ENCODE results near the gene SMAD1. TPM values are rescaled to one million over a fixed set of nuclear protein-coding genes. Genes with fewer than 3 reads are reported as not detected.

The SMAD1 gene
- total RNA-seq, 2 experiments from 2014 or later: 9.7 to 11.5 TPM

DNA sequence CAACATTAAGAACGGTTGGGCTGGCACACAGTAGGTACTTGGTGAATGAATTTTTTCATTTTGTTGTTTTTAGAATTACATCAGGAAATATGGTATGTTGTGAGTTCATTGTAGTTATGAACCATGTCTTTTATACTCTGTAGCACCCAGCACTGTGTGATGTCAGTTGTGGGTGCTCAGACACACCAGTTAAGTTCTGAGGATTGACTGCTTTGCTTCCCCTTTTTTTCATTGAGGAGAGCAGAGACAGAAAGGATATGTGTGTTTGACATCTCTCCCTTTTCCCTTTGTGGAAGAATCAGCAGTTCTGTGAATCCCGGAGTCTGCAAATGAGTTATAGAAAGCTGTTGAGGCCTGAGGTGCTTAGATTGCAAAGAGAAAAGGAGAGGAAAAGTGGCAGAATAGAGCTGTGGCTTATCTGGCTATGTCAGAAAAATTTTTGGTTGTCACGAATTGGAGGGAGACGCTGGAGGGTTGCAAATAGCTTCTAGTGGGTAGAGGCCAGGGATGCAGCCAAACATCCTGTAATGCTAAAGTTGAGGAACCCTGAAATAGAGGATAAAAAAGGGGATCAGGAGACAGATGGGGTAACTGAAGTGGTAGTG is 13.1 kb downstream of the SMAD1 start:
- Histone ChIP-seq H3K27ac (ENCODE audit: low read depth in 1 of 2, low read length in 2 of 2) (no peak overlapping the region), H3K27me3 (ENCODE audit: control insufficient read depth in 1 of 2, insufficient read depth in 2 of 2, low read length in 2 of 2) (no peaks in the 10 kb centered on the region), H3K4me1 (ENCODE audit: insufficient read depth, low read length) (no peaks in the 10 kb centered on the region), H3K36me3 (ENCODE audit: insufficient read depth, low read length) (no peaks in the 10 kb centered on the region), H3K4me3 (ENCODE audit: low read length) (no peak overlapping the region), H3K9me3 (ENCODE audit: control insufficient read depth in 1 of 2, insufficient read depth in 1 of 2, low read length in 2 of 2) (no peaks in the 10 kb centered on the region)
- Mint-ChIP-seq H3K4me1 (ENCODE audit: low read depth) (peaks cover 44% of the 10 kb centered on the region), H3K27me3 (no peaks in the 10 kb centered on the region), H3K9me3 (no peaks in the 10 kb centered on the region), H3K36me3 (ENCODE audit: low read depth) (no peaks in the 10 kb centered on the region), H3K27ac (no peak overlapping the region), H3K4me3 (no peak overlapping the region)
- ChIA-PET POLR2A (interaction anchor here (0.7 kb wide), 1 partner anchor 396 kb away, joined by 3 read pairs; no protein-coding TSS in a partner anchor), CTCF (interaction anchor here (1.9 kb wide), 1 partner anchor 9 kb away, joined by 3 read pairs; no protein-coding TSS in a partner anchor)
- intact Hi-C loops (cut with DNase I, micrococcal nuclease): loop anchor here in 1 of 2 experiments (5.0 kb wide), 1 partner anchor 257 kb away; no protein-coding TSS in a partner anchor
- no peak for ATAC-seq (ENCODE audit: poor library complexity)
- TF ChIP-seq, protein P1, sequence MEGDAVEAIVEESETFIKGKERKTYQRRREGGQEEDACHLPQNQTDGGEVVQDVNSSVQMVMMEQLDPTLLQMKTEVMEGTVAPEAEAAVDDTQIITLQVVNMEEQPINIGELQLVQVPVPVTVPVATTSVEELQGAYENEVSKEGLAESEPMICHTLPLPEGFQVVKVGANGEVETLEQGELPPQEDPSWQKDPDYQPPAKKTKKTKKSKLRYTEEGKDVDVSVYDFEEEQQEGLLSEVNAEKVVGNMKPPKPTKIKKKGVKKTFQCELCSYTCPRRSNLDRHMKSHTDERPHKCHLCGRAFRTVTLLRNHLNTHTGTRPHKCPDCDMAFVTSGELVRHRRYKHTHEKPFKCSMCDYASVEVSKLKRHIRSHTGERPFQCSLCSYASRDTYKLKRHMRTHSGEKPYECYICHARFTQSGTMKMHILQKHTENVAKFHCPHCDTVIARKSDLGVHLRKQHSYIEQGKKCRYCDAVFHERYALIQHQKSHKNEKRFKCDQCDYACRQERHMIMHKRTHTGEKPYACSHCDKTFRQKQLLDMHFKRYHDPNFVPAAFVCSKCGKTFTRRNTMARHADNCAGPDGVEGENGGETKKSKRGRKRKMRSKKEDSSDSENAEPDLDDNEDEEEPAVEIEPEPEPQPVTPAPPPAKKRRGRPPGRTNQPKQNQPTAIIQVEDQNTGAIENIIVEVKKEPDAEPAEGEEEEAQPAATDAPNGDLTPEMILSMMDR (IDR thresholded peaks at IDR 0.05): no peak
- no peak for DNase-seq

DNA sequence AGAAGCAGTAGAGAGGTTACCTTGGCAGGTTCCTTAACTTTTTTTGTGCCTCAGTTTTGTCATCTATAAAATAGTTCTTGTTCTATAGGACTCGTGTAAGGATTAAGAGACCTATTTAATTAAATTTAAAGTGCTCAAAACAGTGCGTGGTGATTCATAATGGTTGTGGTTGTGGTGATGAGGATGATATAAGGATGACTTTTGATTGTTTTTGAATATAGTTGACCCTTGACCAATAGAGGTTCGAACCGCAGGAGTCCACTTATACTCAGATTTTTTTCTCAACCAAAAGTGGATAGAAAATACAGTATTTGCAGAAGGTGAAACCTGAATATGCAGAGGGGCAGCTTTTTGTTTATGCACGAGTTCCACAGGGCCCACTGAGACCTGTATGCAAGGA is 14.6 kb downstream of the SMAD1 start:
- no peaks in the 10 kb centered on the region for H3K9me3 ChIP-seq (ENCODE audit: control insufficient read depth in 1 of 2, insufficient read depth in 1 of 2, low read length in 2 of 2)
- H3K4me1 Mint-ChIP-seq (ENCODE audit: low read depth): peaks cover 59% of the 10 kb centered on the region
- POLR2A ChIA-PET: no interaction called here
- no peak for ATAC-seq (ENCODE audit: poor library complexity)
- TF ChIP-seq, protein P1 (IDR thresholded peaks at IDR 0.05): no peak
- no peak overlapping the region for H3K27ac Mint-ChIP-seq
- H3K36me3 Mint-ChIP-seq (ENCODE audit: low read depth): no peaks in the 10 kb centered on the region
- CTCF ChIA-PET: no interaction called here
- H3K9me3 Mint-ChIP-seq: no peaks in the 10 kb centered on the region
- no peaks in the 10 kb centered on the region for H3K27me3 ChIP-seq (ENCODE audit: control insufficient read depth in 1 of 2, insufficient read depth in 2 of 2, low read length in 2 of 2)
- H3K27ac ChIP-seq (ENCODE audit: low read depth in 1 of 2, low read length in 2 of 2): no peak overlapping the region
- intact Hi-C loops (cut with DNase I, micrococcal nuclease): loop anchor here in 1 of 2 experiments (5.0 kb wide), 1 partner anchor 259 kb away; no protein-coding TSS in a partner anchor
- no peaks in the 10 kb centered on the region for H3K36me3 ChIP-seq (ENCODE audit: insufficient read depth, low read length)
- H3K4me3 ChIP-seq (ENCODE audit: low read length): no peak overlapping the region
- no peak overlapping the region for H3K4me3 Mint-ChIP-seq
- no peaks in the 10 kb centered on the region for H3K4me1 ChIP-seq (ENCODE audit: insufficient read depth, low read length)
- no peaks in the 10 kb centered on the region for H3K27me3 Mint-ChIP-seq
- no peak for DNase-seq

DNA sequence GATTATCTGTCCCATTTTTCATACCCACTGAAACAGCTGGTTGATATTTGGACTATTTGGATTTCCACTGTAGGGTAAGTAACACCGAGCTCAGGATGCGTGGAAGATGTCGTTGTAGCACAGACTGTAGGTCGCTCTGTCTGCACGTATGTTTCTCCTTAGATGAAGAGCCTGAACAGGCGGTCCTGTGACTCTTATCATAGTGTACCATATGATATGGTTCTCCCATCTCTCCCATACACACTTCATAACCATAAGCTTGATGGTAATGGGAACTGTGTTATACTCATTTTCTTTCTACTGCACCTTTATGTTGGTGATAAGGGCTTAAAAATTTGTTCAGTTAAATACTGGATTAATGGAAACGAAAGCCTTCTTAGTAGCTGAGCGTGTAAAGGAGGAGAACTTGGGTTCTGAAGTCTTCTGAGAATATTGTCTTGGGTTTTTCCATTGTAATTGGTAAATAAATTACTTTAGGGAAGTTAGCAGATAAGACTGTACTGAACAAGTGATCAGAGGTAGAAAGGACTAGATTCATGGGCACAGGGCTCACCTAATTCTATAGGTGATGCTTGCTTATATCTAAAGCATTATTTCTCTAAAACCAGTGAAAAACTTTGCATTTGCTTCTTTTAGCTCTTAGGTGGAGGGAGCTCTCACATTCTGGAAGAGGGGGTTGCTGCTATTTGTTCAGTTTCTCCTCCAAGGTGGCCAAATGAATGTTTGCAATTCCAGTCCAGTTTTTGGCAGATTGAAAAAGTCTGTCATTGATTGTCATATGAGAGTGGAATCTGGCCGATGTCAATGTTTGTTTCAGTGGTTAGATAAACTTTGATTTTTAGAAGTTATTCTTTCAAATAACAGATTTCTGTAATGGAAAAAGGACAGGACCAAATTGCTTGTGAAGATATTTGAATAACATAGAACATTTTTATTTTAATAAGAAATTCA is 15.8 kb downstream of the SMAD1 start:
- Histone ChIP-seq H3K36me3 (ENCODE audit: insufficient read depth, low read length) (no peaks in the 10 kb centered on the region), H3K9me3 (ENCODE audit: control insufficient read depth in 1 of 2, insufficient read depth in 1 of 2, low read length in 2 of 2) (no peaks in the 10 kb centered on the region), H3K4me1 (ENCODE audit: insufficient read depth, low read length) (no peaks in the 10 kb centered on the region), H3K27ac (ENCODE audit: low read depth in 1 of 2, low read length in 2 of 2) (no peak overlapping the region), H3K4me3 (ENCODE audit: low read length) (no peak overlapping the region), H3K27me3 (ENCODE audit: control insufficient read depth in 1 of 2, insufficient read depth in 2 of 2, low read length in 2 of 2) (no peaks in the 10 kb centered on the region)
- Mint-ChIP-seq H3K4me1 (ENCODE audit: low read depth) (peaks cover 70% of the 10 kb centered on the region), H3K27ac (no peak overlapping the region), H3K36me3 (ENCODE audit: low read depth) (no peaks in the 10 kb centered on the region), H3K27me3 (no peaks in the 10 kb centered on the region), H3K4me3 (no peak overlapping the region), H3K9me3 (no peaks in the 10 kb centered on the region)
- no peak for ATAC-seq (ENCODE audit: poor library complexity)
- DNase-seq: no peak
- CTCF ChIA-PET: no interaction called here
- TF ChIP-seq, protein P1 (IDR thresholded peaks at IDR 0.05): no peak
- intact Hi-C loops (cut with DNase I, micrococcal nuclease): loop anchor here (1.0 to 5.0 kb wide), 2 partner anchors 260 to 263 kb away; no protein-coding TSS in a partner anchor
- POLR2A ChIA-PET: interaction anchor here (0.9 kb wide), 1 partner anchor 122 kb away, joined by 3 read pairs; the partner anchor contains the start of gene MMAA
